22Rv1 (cell line): ENCODE measurements around the gene GNAS.

Experiments
- CTCF ChIP-seq: fragments of 450-650 bp; IDR thresholded peaks from 2 replicates; pipeline ENCODE4 v1.5.1; 2017; ENCODE audit warnings: mild to moderate bottlenecking
- ZFX ChIP-seq: fragments of 450-650 bp; IDR thresholded peaks from 2 replicates; pipeline ENCODE4 v1.6.1; 2017; ENCODE audit warnings: antibody characterized with exemption, borderline replicate concordance

DNA sequence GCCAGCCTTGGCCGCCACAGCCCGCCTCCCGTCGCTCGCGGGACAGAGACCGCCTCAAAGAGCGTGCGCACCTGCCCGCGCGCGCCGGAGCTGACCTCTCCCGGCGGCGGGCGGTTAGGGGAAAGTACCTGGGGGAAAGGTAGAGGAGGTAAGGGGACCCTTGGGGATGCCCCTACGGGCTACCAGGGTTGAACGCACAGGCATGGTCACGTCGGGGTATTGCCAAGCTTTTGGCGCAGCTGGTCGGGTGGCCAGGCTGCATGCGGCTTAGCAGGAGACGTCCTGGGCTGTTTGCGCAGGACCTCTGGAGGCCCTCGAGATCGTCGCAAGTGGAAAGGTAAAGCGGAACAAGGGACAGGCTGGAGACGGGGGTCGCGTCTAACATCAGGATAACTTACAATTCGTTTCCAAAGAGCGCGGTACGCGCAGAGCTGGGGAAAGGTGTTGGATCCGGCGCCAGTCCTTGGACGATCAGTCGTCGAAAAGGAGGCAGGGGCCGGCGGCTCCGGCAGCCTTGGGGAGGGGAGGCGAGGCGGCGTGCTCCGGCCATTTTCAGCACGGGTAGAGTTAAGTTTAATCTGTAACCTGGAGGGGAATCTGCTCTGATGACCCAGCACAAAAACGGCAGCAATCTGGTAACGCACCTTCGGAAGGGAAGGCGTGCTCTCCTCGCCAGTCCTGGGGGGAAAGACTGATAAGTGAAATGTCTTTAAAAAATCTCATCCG, 10.8 kb upstream of the GNAS start:
- TF ChIP-seq CTCF (no peak), ZFX (no peak)
